Esophagus squamous epithelium (tissue), 4 donors: ENCODE results near the gene BNC2.

ENCODE experiments used
- POLR2A ChIP-seq, 4 donors: fragments of 450-650 bp; IDR thresholded peaks; one replicate each; pipeline ENCODE4 v1.6.1; 2017; ENCODE audit warnings: antibody characterized with exemption in 4 of 4, mild to moderate bottlenecking in 4 of 4, moderate library complexity in 3 of 4
- TF ChIP-seq, protein P1 (sequence below), 6 experiments: fragments of 450-650 bp in 4 of 6; fragments of 200-600 bp in 2 of 6; sonication (generic) in 2 of 6; IDR thresholded peaks; one replicate each; pipeline ENCODE4 v1.5.1; 2016 to 2019; ENCODE audit warnings: antibody characterized with exemption in 6 of 6, mild to moderate bottlenecking in 4 of 6, moderate library complexity in 4 of 6

DNA sequence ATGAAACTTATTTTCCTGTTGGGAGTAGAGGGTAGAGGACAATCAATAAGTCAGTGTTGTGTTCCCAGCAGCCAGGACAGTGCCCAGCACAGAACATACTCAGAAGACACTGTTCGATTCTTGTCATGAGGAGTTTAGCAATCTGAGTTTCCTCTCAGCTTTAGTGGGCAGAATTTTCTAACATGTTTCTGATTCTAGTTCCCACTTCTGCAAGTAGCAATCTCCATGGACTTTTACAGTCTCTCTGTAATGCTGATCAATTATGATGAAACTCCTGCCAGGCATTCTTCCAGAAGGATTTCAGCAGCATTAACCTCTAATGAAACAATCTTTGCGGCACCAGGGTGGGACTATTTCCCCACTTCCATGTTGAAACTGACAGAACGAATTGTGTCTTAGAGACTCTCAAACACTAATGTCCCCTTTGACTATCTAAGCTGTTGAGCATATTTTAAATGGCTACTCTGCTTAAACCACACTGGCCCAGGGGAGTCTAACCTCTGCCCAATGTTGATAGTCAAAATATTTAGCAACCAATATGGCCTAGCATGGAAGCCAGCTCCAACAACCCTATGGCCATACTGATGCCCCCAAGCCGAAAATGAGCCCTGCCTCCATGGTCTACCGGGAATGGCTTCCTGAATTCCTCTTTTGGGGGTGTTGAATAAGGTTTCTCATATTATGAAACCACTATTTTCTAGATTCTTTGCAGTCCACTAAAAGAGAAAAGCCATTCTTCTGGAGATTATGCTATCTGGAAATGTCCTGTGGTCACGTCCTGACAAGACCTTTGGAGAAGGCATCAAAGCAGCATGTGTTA is 484.3 kb downstream of the BNC2 start:
- no peak for TF ChIP-seq POLR2A (IDR thresholded peaks at IDR 0.05)
- TF ChIP-seq, protein P1, sequence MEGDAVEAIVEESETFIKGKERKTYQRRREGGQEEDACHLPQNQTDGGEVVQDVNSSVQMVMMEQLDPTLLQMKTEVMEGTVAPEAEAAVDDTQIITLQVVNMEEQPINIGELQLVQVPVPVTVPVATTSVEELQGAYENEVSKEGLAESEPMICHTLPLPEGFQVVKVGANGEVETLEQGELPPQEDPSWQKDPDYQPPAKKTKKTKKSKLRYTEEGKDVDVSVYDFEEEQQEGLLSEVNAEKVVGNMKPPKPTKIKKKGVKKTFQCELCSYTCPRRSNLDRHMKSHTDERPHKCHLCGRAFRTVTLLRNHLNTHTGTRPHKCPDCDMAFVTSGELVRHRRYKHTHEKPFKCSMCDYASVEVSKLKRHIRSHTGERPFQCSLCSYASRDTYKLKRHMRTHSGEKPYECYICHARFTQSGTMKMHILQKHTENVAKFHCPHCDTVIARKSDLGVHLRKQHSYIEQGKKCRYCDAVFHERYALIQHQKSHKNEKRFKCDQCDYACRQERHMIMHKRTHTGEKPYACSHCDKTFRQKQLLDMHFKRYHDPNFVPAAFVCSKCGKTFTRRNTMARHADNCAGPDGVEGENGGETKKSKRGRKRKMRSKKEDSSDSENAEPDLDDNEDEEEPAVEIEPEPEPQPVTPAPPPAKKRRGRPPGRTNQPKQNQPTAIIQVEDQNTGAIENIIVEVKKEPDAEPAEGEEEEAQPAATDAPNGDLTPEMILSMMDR (IDR thresholded peaks at IDR 0.05) = no peak
